Upper lobe of left lung (tissue), 6 donors: ENCODE measurements around the gene MARVELD2. TPM values are rescaled to one million over a fixed set of nuclear protein-coding genes. Genes with fewer than 3 reads are reported as not detected.
"Not testable (repeated sequence)": the region's sequence is repeated elsewhere in the genome, so short reads cannot be mapped to it uniquely, and the experiment has no call there.

Source experiments
- ATAC-seq, 2 donors: fragments of 200-7000 bp; cut with Tn5 transposase; one replicate each; pipeline ENCODE4 v1.9.1; 2022; ENCODE audit warnings: mild to moderate bottlenecking in 2 of 2, moderate library complexity in 2 of 2; ENCODE audit not compliant: low FRiP score in 2 of 2
- DNase-seq, 2 donors: peaks; one replicate each; pipeline ENCODE4 v3.0.0-alpha.2; 2019 to 2020
- H3K27ac ChIP-seq, 4 donors: fragments of 200-600 bp; sonication (generic); one replicate each; pipeline ENCODE4 v1.5.1; 2016 to 2019
- H3K27me3 ChIP-seq, 4 donors: fragments of 200-600 bp; sonication (generic); one replicate each; pipeline ENCODE4 v1.5.1; 2017 to 2019
- H3K36me3 ChIP-seq, 4 donors: fragments of 200-600 bp; sonication (generic); one replicate each; pipeline ENCODE4 v1.5.1; 2016 to 2019
- H3K4me1 ChIP-seq, 4 donors: fragments of 200-600 bp; sonication (generic); one replicate each; pipeline ENCODE4 v1.5.1; 2018 to 2019
- H3K4me3 ChIP-seq, 4 donors: fragments of 200-600 bp; sonication (generic); one replicate each; pipeline ENCODE4 v1.5.1; 2017 to 2019; ENCODE audit warnings: mild to moderate bottlenecking in 2 of 4, moderate library complexity in 1 of 4
- H3K9me3 ChIP-seq, 4 donors: fragments of 200-600 bp; sonication (generic); one replicate each; pipeline ENCODE4 v1.5.1; 2018 to 2019
- EP300 ChIP-seq, 4 donors: sonication (generic); formaldehyde crosslinking; IDR thresholded peaks; one replicate each; pipeline ENCODE4 v1.5.1; 2017; ENCODE audit warnings: antibody characterized with exemption in 4 of 4, control low read depth in 2 of 4
- POLR2A ChIP-seq, 4 donors: fragments of 450-650 bp; IDR thresholded peaks; one replicate each; pipeline ENCODE4 v1.5.1; 2016 to 2017; ENCODE audit warnings: antibody characterized with exemption in 4 of 4, mild to moderate bottlenecking in 2 of 4
- POLR2AphosphoS5 ChIP-seq, 2 donors: sonication (generic); formaldehyde crosslinking; IDR thresholded peaks; one replicate each; pipeline ENCODE4 v1.5.1; 2017; ENCODE audit warnings: antibody characterized with exemption in 2 of 2
- whole genome bisulfite sequencing, 2 donors: methylation state at CpG; one replicate each; pipeline ENCODE4 v1.1.5; 2017 to 2018; 5-methylcytosine and 5-hydroxymethylcytosine counted together
- total RNA-seq, 6 donors: library from RNA; depleted of rRNA in 4 of 6; stranded (reverse); fragments of >200 nt in 4 of 6; gene quantifications; one replicate each; pipeline versions ENCODE4 v1.1.0 to v1.2.1, GENCODE V29; 2016 to 2021
- TF ChIP-seq, protein P1 (sequence below), 6 experiments: fragments of 450-650 bp in 4 of 6; fragments of 200-600 bp in 2 of 6; sonication (generic) in 2 of 6; IDR thresholded peaks; one replicate each; pipeline ENCODE4 v1.5.1; 2016 to 2019; ENCODE audit warnings: antibody characterized with exemption in 6 of 6
- donor health status: DM: no; HTN: no; CAD: no; lungs with moderate emphysema.
- donor health status: DM: no; HTN: yes; CAD: no; lungs with severe emphysema.

Gene MARVELD2
- total RNA-seq, 6 donors from 2014 or later: 12.5 to 37.2 (median 25.7) TPM

DNA sequence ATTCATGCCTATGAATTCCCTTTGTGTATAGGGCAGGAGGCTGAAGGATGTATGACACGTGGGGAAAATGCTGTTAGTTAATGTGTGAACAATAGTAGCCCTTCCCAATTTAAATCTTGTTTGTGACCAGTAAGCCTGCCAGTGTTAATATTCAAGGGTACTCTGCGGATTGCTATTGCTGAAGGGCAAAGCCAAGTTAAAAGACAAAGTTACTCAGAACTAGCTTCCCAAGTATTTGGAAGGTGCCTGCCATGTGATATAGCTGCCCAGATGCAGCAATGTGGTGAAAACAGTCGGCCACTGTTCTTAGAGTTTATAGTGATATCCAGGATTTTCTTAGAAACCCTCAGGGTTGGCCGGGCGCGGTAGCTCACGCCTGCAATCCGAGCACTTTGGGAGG lies 34.6 kb downstream of the MARVELD2 start:
- H3K27ac ChIP-seq: no peak overlapping the region
- ATAC-seq: no peak
- H3K4me3 ChIP-seq: no peak overlapping the region
- WGBS, 2 donors: 93% methylated on average over 8 of the region's 8 CpGs
- DNase-seq: no peak
- peaks cover 0 to 5% (median 3%) of the 10 kb centered on the region in 4 donors for H3K4me1 ChIP-seq
- no peaks in the 10 kb centered on the region for H3K27me3 ChIP-seq
- no peak for TF ChIP-seq POLR2A (IDR thresholded peaks at IDR 0.05)
- no peak for TF ChIP-seq EP300 (IDR thresholded peaks at IDR 0.05)
- TF ChIP-seq POLR2AphosphoS5 (IDR thresholded peaks at IDR 0.05): no peak
- TF ChIP-seq, protein P1, sequence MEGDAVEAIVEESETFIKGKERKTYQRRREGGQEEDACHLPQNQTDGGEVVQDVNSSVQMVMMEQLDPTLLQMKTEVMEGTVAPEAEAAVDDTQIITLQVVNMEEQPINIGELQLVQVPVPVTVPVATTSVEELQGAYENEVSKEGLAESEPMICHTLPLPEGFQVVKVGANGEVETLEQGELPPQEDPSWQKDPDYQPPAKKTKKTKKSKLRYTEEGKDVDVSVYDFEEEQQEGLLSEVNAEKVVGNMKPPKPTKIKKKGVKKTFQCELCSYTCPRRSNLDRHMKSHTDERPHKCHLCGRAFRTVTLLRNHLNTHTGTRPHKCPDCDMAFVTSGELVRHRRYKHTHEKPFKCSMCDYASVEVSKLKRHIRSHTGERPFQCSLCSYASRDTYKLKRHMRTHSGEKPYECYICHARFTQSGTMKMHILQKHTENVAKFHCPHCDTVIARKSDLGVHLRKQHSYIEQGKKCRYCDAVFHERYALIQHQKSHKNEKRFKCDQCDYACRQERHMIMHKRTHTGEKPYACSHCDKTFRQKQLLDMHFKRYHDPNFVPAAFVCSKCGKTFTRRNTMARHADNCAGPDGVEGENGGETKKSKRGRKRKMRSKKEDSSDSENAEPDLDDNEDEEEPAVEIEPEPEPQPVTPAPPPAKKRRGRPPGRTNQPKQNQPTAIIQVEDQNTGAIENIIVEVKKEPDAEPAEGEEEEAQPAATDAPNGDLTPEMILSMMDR (IDR thresholded peaks at IDR 0.05): no peak
- no peaks in the 10 kb centered on the region for H3K9me3 ChIP-seq
- H3K36me3 ChIP-seq: no peaks in the 10 kb centered on the region

DNA sequence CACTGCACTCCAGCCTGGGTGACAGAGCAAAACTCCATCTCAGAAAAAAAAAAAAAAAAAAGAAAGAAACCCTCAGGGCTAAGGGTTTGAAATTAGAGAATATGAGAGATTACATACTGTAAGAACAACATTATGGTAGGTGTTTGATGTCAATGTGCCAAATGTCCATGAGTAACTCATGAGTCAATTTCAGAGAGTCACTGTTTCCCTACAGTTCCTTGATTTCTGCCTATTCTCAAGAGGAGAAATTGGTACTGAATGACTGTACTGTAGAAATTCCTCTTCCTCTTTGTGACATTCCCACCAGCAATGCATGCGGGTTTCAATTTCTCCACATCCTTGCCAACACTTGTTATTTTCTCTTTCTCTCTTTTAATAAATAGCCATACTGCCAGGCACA lies 35.2 kb downstream of the MARVELD2 start:
- WGBS, 2 donors: 84 to 90% methylated on average over 1 of the region's 1 CpG
- TF ChIP-seq EP300 (IDR thresholded peaks at IDR 0.05): no peak
- TF ChIP-seq, protein P1 (IDR thresholded peaks at IDR 0.05): no peak
- no peak for TF ChIP-seq POLR2A (IDR thresholded peaks at IDR 0.05)
- no peak for TF ChIP-seq POLR2AphosphoS5 (IDR thresholded peaks at IDR 0.05)
- DNase-seq: no peak

DNA sequence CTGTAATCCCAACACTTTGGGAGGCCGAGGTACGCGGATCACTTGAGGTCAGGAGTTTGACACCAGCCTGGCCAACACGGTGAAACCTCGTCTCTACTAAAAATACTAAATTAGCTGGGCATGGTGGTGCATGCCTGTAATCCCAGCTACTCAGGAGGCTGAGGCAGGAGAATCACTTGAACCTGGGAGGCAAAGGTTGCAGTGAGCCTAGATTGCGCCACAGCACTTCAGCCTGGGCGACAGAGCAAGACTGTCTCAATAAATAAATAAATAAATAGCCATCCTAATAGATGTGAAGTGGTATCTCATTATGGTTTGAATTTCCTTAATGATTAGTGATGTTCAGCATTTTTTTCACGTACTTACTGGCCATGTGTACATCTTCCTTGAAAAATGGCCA lies 35.6 kb downstream of the MARVELD2 start:
- not testable (repeated sequence) for ATAC-seq, H3K4me3 ChIP-seq, H3K36me3 ChIP-seq, DNase-seq, H3K27me3 ChIP-seq, H3K4me1 ChIP-seq, H3K27ac ChIP-seq, H3K9me3 ChIP-seq
- WGBS, 2 donors: 90 to 94% methylated on average over 8 of the region's 8 CpGs

More for the DNA sequence above, 35.2 kb downstream of the MARVELD2 start:
- Histone ChIP-seq H3K27me3 (no peaks in the 10 kb centered on the region), H3K4me1 (peaks cover 0 to 8% (median 6%) of the 10 kb centered on the region in 4 donors), H3K36me3 (no peaks in the 10 kb centered on the region), H3K9me3 (no peaks in the 10 kb centered on the region), H3K4me3 (no peak overlapping the region), H3K27ac (no peak overlapping the region)
- no peak for ATAC-seq

DNA sequence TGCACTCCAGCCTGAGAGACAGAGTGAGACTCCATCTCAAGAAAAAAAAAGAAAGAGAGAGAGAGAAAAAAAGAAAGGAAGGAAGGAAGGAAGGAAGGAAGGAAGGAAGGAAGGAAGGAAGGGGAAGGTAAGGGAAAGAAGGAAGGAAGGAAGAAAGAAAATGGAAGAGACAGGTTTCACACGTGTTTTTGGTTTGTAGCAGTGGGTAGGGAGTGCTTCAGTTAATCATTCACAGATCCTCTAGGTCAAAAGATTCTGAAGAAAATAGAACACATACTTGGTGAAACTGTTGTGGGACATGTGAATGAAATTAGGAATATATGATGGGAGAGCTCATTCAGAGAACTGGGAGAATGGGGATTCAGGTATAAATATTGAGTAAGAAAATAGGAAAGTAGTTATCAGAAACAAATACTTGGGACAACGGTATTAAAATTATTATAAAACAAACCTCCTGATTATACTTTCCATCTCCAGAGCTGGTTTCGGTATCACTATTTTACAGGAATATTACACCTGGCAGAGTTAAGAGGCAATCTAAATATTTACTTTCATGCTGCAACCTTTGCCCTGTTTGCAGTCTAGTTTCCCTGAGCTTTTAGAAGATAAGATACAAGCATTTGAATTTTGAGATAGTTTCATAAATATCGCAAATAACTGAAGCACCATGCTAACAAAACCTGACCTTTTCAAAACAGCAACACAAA lies 37.2 kb downstream of the MARVELD2 start:
- 31 to 35% methylated on average over 4 of the region's 4 CpGs for WGBS, 2 donors
- DNase-seq: no peak

DNA sequence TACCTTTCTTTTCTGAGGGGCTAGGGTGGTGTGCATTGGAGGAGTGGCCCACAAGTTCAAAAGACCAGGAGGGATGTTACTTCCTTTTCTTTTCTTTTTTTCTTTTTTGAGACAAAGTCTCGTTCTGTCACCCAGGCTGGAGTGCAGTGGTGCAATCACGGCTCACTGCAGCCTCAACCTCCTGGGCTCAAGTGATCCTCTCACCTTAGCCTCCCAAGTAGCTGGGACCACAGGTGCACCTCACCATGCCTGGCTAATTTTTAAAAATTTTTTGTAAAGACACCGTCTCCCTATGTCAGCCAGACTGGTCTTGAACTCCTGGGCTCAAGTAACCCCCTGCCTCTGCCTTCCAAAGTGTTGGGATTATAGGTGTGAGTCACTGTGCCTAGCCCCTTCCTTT lies 38.6 kb downstream of the MARVELD2 start:
- not testable (repeated sequence) for H3K27ac ChIP-seq, H3K36me3 ChIP-seq, H3K9me3 ChIP-seq, ATAC-seq, H3K4me3 ChIP-seq, DNase-seq, H3K27me3 ChIP-seq, H3K4me1 ChIP-seq
- WGBS, 2 donors: 76 to 82% methylated on average over 3 of the region's 3 CpGs

More for the DNA sequence above, 37.2 kb downstream of the MARVELD2 start:
- no peak for TF ChIP-seq EP300 (IDR thresholded peaks at IDR 0.05)
- TF ChIP-seq, protein P1 (IDR thresholded peaks at IDR 0.05): no peak
- no peak for TF ChIP-seq POLR2AphosphoS5 (IDR thresholded peaks at IDR 0.05)
- TF ChIP-seq POLR2A (IDR thresholded peaks at IDR 0.05): no peak
- Histone ChIP-seq H3K36me3 (no peaks in the 10 kb centered on the region), H3K27ac (peak overlapping the region; percentile 40 to 57 (median 44)), H3K4me3 (no peak overlapping the region), H3K4me1 (peaks cover 0 to 8% (median 6%) of the 10 kb centered on the region in 4 donors), H3K27me3 (no peaks in the 10 kb centered on the region), H3K9me3 (no peaks in the 10 kb centered on the region)
- no peak for ATAC-seq
